Keratinocyte (primary cell): ENCODE measurements around the gene CILP2.

ENCODE experiments used
- EZH2 ChIP-seq: IDR thresholded peaks from one replicate; pipeline ENCODE4 v1.6.1; 2012; ENCODE audit warnings: inconsistent platforms, mild to moderate bottlenecking, low read length, moderate library complexity
- TF ChIP-seq, protein P1 (sequence below), 3 experiments: IDR thresholded peaks in 1 of 3; conservative IDR thresholded peaks in 1 of 3; optimal IDR thresholded peaks in 1 of 3; 2 replicates in 2 of 3; 3 replicates in 1 of 3; pipeline versions ENCODE3 to v1.5.1; 2011; ENCODE audit warnings: low read length in 3 of 3, mild to moderate bottlenecking in 3 of 3, moderate library complexity in 2 of 3, control low read depth in 1 of 3, inconsistent platforms in 1 of 3; ENCODE audit not compliant: insufficient read depth in 2 of 3; ENCODE audit errors: extremely low read depth in 1 of 3

DNA sequence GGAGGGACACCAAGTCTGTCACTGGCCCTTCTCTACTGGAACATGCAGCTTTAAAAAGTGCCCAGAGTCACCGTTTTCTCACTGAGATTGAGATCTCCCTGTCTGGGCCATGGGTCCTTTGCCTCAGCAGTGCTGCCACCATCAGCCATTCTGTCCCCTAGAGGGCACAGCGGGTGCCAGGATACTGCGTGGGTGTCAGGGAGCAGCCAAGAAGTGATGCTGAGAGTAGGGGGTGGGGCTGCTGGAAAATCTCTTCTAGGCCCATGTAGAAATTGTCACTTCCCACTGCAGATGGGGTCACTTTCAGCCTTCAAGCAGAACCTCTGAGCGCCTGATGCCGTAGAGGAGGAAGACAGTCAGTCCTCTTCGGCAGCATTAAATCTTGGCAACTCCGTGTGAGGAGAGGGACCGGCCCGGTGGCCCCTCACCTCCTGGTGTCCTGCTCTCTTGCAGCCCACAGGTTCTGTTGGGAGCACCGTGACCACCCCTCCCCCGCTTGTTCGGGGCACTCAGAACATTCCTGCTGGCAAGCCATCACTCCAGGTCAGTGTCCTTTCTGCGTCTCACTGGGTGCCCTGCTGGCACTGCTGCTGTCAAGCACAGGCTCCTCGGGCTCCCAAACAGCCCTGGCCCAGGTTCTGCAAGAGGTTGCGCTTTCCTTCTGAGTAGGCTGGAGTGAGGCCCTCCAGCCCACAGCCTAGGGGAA lies 44.1 kb upstream of the CILP2 start:
- TF ChIP-seq, protein P1, sequence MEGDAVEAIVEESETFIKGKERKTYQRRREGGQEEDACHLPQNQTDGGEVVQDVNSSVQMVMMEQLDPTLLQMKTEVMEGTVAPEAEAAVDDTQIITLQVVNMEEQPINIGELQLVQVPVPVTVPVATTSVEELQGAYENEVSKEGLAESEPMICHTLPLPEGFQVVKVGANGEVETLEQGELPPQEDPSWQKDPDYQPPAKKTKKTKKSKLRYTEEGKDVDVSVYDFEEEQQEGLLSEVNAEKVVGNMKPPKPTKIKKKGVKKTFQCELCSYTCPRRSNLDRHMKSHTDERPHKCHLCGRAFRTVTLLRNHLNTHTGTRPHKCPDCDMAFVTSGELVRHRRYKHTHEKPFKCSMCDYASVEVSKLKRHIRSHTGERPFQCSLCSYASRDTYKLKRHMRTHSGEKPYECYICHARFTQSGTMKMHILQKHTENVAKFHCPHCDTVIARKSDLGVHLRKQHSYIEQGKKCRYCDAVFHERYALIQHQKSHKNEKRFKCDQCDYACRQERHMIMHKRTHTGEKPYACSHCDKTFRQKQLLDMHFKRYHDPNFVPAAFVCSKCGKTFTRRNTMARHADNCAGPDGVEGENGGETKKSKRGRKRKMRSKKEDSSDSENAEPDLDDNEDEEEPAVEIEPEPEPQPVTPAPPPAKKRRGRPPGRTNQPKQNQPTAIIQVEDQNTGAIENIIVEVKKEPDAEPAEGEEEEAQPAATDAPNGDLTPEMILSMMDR (optimal IDR thresholded peaks at IDR 0.05 in 1 of 3, IDR thresholded peaks at IDR 0.05 in 1 of 3, conservative IDR thresholded peaks at IDR 0.05 in 1 of 3; ENCODE audit: extremely low read depth in 1 of 3, insufficient read depth in 2 of 3, low read length in 3 of 3) = no peak
- no peak for TF ChIP-seq EZH2
